Endothelial cell (in vitro differentiated cells): Measurements from ENCODE around the gene CECR2. TPM values are rescaled to one million over a fixed set of nuclear protein-coding genes. Genes with fewer than 3 reads are reported as not detected.

Experiments used
- DNase-seq: peaks from one replicate; pipeline ENCODE4 v3.0.0; 2021; ENCODE audit warnings: low spot score
- H3K27ac Mint-ChIP-seq: one replicate; pipeline ENCODE4 v1.8.0; 2021; ENCODE audit warnings: mixed read lengths, inconsistent platforms; ENCODE audit not compliant: unreplicated experiment
- H3K27me3 Mint-ChIP-seq: one replicate; pipeline ENCODE4 v1.8.0; 2021; ENCODE audit warnings: mild to moderate bottlenecking, moderate library complexity, mixed read lengths, inconsistent platforms; ENCODE audit not compliant: unreplicated experiment
- H3K36me3 Mint-ChIP-seq: one replicate; pipeline ENCODE4 v1.8.0; 2021; ENCODE audit warnings: mild to moderate bottlenecking, low read depth, mixed read lengths, inconsistent platforms; ENCODE audit not compliant: unreplicated experiment
- H3K4me1 Mint-ChIP-seq: one replicate; pipeline ENCODE4 v1.8.0; 2021; ENCODE audit warnings: mild to moderate bottlenecking, mixed read lengths, inconsistent platforms; ENCODE audit not compliant: unreplicated experiment
- H3K4me3 Mint-ChIP-seq: one replicate; pipeline ENCODE4 v1.8.0; 2021; ENCODE audit warnings: mild to moderate bottlenecking, mixed read lengths, inconsistent platforms; ENCODE audit not compliant: unreplicated experiment
- H3K9me3 Mint-ChIP-seq: one replicate; pipeline ENCODE4 v1.8.0; 2021; ENCODE audit warnings: mixed read lengths, inconsistent platforms; ENCODE audit not compliant: unreplicated experiment
- total RNA-seq: library from RNA; stranded (reverse); fragmentation: NEBNext Ultra II Directional; extraction: Animal tissue kit (Norgen Biotek cat#: 25700); gene quantifications from one replicate; pipeline ENCODE4 v1.2.1, GENCODE V29; 2021; ENCODE audit not compliant: unreplicated experiment
- TF ChIP-seq, protein P1 (sequence below): fragments of 200-600 bp; sonication (generic); IDR thresholded peaks from one replicate; pipeline ENCODE4 v1.5.0; 2021; ENCODE audit warnings: antibody characterized with exemption; ENCODE audit not compliant: unreplicated experiment

CECR2 gene
- total RNA-seq, 1 donor from 2014 or later, result 65.3 TPM

GRCh38 chr22:17381192-17381913, 12.1 kb downstream of the CECR2 start:
- TF ChIP-seq, protein P1, sequence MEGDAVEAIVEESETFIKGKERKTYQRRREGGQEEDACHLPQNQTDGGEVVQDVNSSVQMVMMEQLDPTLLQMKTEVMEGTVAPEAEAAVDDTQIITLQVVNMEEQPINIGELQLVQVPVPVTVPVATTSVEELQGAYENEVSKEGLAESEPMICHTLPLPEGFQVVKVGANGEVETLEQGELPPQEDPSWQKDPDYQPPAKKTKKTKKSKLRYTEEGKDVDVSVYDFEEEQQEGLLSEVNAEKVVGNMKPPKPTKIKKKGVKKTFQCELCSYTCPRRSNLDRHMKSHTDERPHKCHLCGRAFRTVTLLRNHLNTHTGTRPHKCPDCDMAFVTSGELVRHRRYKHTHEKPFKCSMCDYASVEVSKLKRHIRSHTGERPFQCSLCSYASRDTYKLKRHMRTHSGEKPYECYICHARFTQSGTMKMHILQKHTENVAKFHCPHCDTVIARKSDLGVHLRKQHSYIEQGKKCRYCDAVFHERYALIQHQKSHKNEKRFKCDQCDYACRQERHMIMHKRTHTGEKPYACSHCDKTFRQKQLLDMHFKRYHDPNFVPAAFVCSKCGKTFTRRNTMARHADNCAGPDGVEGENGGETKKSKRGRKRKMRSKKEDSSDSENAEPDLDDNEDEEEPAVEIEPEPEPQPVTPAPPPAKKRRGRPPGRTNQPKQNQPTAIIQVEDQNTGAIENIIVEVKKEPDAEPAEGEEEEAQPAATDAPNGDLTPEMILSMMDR, result no peak
- H3K27ac Mint-ChIP-seq, result no peak overlapping the region
- peaks cover 13% of the 10 kb centered on the region for H3K36me3 Mint-ChIP-seq

DNA sequence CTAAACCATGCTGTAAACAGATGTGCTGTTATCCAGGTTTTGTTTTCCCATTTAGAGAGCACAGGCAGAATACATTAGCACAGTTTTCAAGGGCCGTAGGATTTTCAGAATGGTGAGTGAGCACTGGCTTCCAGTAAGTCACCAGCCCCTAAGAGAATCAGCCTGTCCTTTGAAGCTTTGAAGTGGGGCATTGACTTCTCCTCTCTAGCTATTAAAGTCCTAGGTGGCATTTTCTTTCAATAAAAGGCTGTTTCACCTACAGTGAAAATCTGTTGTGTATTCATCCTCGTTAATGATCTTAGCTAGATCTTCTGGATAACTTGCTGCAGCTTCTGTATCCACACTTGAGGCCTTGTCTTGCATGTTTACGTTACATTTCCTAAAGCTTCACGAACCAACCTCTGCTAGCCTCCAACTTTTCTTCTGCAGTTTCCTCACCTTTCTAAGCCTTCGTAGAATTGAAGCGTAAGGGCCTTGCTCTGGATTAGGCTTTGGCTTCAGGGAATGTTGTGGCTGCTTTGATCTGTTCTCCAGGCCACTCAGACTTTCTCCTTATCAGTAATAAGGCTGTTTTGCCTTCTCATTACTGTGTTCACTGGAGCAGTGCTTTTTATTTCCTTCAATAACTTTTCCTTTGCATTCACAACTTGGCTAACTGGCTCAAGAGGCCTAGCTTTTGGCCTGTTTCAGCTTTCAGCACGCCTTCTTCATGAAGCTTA, 15.5 kb downstream of the CECR2 start:
- DNase-seq, result no peak
- Mint-ChIP-seq H3K9me3 (no peaks in the 10 kb centered on the region), H3K4me3 (no peak overlapping the region), H3K36me3 (peaks cover 17% of the 10 kb centered on the region), H3K27ac (no peak overlapping the region), H3K4me1 (peaks cover 33% of the 10 kb centered on the region), H3K27me3 (peaks cover 8% of the 10 kb centered on the region)
- TF ChIP-seq, protein P1, result no peak

More at GRCh38 chr22:17381192-17381913, 12.1 kb downstream of the CECR2 start:
- Mint-ChIP-seq H3K4me3 (no peak overlapping the region), H3K27me3 (peaks cover 8% of the 10 kb centered on the region), H3K9me3 (no peaks in the 10 kb centered on the region), H3K4me1 (peaks cover 41% of the 10 kb centered on the region)
- DNase-seq, result no peak

DNA sequence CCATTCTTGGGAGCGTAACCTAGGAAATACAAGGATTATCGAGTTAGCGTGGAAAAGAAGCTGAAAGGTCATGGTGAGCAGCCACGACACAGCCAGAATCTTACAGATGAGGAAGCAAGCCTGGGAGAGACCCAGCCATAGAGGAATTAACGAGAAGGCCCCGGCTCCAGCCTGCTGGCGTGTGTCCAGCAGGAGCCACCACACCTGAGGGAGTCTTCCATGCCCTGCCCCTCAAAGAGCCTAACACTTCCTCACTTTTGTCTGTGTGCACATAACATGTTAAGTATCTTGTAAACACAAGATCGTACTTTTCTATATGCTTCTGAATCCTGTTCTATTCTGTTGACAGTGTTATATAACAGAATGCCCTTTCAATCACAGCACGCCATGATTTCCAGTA, 18.1 kb downstream of the CECR2 start:
- Mint-ChIP-seq H3K4me1 (peaks cover 12% of the 10 kb centered on the region), H3K9me3 (no peaks in the 10 kb centered on the region), H3K36me3 (peaks cover 17% of the 10 kb centered on the region), H3K4me3 (no peak overlapping the region), H3K27ac (no peak overlapping the region), H3K27me3 (peaks cover 7% of the 10 kb centered on the region)
- DNase-seq, result no peak
- TF ChIP-seq, protein P1, result no peak

GRCh38 chr22:17388235-17388634, 19.0 kb downstream of the CECR2 start:
- peak overlapping the region; percentile 24 for H3K27ac Mint-ChIP-seq
- no peaks in the 10 kb centered on the region for H3K9me3 Mint-ChIP-seq
- peaks cover 15% of the 10 kb centered on the region for H3K36me3 Mint-ChIP-seq
- DNase-seq, result no peak
- H3K4me1 Mint-ChIP-seq, result peaks cover 12% of the 10 kb centered on the region
- peaks cover 7% of the 10 kb centered on the region for H3K27me3 Mint-ChIP-seq
- H3K4me3 Mint-ChIP-seq, result no peak overlapping the region
- TF ChIP-seq, protein P1, result no peak

DNA sequence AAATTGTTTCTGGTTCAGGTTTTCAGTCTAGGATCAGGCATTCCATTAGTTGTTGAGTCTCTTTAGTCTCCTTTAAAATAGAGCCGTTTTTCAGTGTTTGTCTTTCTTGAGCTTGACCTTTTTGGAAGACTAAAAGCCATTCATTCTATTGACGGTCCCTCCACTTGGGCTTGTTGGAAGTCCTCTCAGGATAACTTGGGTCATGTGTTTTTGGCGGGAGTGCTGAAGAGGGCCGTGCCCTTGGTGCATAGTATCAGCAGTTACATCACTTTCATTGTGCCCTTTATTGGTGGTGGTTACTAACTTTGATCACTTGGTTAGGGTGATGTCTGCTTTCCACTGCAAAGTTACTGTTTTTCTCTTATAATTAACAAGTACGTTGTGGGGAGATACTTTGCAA, 20.8 kb downstream of the CECR2 start:
- DNase-seq, result no peak
- Mint-ChIP-seq H3K36me3 (peaks cover 5% of the 10 kb centered on the region), H3K4me1 (peaks cover 9% of the 10 kb centered on the region), H3K27ac (no peak overlapping the region), H3K4me3 (no peak overlapping the region), H3K9me3 (no peaks in the 10 kb centered on the region), H3K27me3 (peaks cover 3% of the 10 kb centered on the region)
- TF ChIP-seq, protein P1, result no peak
